ENCODE measurements around the gene TAS2R14. TPM values are rescaled to one million over a fixed set of nuclear protein-coding genes. Genes with fewer than 3 reads are reported as not detected.

TAS2R14 gene
- polyA plus RNA-seq, 3 donors: 2.3 to 3.1 (median 2.9) TPM

DNA sequence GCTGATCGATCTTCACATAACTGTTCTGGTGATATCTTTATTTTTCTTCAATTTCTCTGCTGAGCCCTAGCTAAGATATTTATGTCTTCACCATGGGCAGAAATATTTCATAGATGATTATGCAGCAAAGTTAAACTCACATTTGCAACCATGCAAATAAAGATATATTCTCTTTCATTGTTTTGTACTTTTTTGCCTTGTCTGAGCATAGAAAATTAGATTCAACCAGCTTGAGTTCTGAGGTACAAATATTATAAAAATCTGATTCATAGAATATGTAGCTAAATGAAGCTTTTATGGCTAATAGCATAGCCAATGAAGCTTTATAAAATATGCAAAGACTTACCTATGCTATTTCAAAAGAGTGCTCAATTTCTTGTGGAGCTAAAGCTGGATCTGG is 29.6 kb downstream of the TAS2R14 start, which contains the start of gene TAS2R13:
TAS2R13 (minus strand) TSS at position 101 of the 400 bp plus-strand sequence. CDS start 264 bp downstream, outside the sequence.
- DNase-seq (ENCODE audit: low read depth in 3 of 3, low spot score in 2 of 3): no peak

DNA sequence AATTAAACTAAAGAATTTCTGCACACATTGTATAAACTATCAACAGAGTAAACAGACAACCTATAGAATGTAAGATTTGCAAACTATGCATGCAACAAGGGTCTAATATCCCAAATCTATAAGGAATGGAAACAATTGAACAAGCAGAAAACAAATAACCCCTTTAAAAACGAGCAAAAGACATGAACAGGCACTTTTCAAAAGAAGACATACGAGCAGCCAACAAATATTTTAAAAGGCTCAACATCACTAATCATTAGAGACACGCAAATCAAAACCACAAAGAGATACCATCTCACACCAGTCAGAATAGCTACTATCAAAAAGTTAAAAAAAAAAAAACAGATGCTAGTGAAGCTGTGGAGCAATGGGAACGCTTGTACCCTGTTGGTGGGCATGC is 34.4 kb downstream of the TAS2R14 start:
- DNase-seq (ENCODE audit: low read depth in 3 of 3, low spot score in 2 of 3): no peak

- DNase-seq (ENCODE audit: low read depth in 3 of 3, low spot score in 2 of 3): no peak
Measured at GRCh38 chr12:10901427-10901826, 37.6 kb downstream of the TAS2R14 start.

- no peak for DNase-seq (ENCODE audit: low read depth in 3 of 3, low spot score in 2 of 3)
Measured at GRCh38 chr12:10900972-10901371, 38.1 kb downstream of the TAS2R14 start.

GRCh38 chr12:10900530-10900929 is 38.5 kb downstream of the TAS2R14 start:
- DNase-seq (ENCODE audit: low read depth in 3 of 3, low spot score in 2 of 3): no peak

- DNase-seq (ENCODE audit: low read depth in 3 of 3, low spot score in 2 of 3): no peak
Measured at GRCh38 chr12:10896854-10897253, 42.2 kb downstream of the TAS2R14 start.

DNA sequence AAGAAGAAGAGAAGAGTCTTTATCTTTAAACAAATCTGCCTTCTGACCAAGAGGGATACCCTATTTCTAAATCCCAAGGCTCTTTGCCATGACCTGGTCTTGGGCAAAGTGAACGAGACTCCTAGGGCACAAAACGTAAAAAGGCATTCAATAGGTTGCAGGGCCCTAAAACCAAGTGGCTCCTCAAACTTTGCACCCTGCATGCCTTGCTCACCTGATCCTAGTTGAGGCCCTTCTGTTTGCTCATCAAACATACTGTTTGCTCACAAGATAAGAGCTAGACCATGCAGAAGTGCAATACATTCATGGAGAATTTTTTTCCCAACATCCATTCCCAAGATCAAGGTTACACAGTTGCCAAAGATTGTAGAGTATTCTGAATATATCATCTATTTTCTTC is 47.1 kb downstream of the TAS2R14 start:
- DNase-seq (ENCODE audit: low read depth in 3 of 3, low spot score in 2 of 3): no peak

GRCh38 chr12:10889226-10889625 is 49.8 kb downstream of the TAS2R14 start:
- no peak for DNase-seq (ENCODE audit: low read depth in 3 of 3, low spot score in 2 of 3)

Other genes with a start within 250 kb of the TAS2R14 start
- gene YBX3, start 215.9 kb downstream of the TAS2R14 start, polyA plus RNA-seq (ENCODE audit: insufficient read length in 3 of 3): 100 to 1,000 TPM; 192 to 229 (median 206) TPM
- gene TAS2R7, start 136.6 kb downstream of the TAS2R14 start, polyA plus RNA-seq (ENCODE audit: insufficient read length in 3 of 3): not detected
- gene TAS2R8, start 132.0 kb downstream of the TAS2R14 start, polyA plus RNA-seq (ENCODE audit: insufficient read length in 3 of 3): not detected
- gene TAS2R9, start 129.1 kb downstream of the TAS2R14 start, polyA plus RNA-seq (ENCODE audit: insufficient read length in 3 of 3): not detected
- 1 to 10 TPM in 1 of 3 donors, under 1 TPM in 2; 0.99 to 1.4 (median 1.00) TPM for gene TAS2R10, start 112.9 kb downstream of the TAS2R14 start, polyA plus RNA-seq (ENCODE audit: insufficient read length in 3 of 3)
- gene PRR4, start 89.8 kb downstream of the TAS2R14 start, polyA plus RNA-seq (ENCODE audit: insufficient read length in 3 of 3): 1 to 10 TPM; 5.6 to 7.8 (median 5.9) TPM
- gene PRH1, start 55.0 kb downstream of the TAS2R14 start, polyA plus RNA-seq (ENCODE audit: insufficient read length in 3 of 3): 10 to 100 TPM; 11.6 to 16.9 (median 15.9) TPM
- gene TAS2R13, start 29.7 kb downstream of the TAS2R14 start, polyA plus RNA-seq (ENCODE audit: insufficient read length in 3 of 3): under 1 TPM in 2 of 3 donors, not detected in 1; 0.10 TPM
- gene PRH2, start 10.0 kb downstream of the TAS2R14 start, polyA plus RNA-seq (ENCODE audit: insufficient read length in 3 of 3): under 1 TPM; 0.28 to 0.64 (median 0.48) TPM
- not detected for gene TAS2R50, start 47.6 kb upstream of the TAS2R14 start, polyA plus RNA-seq (ENCODE audit: insufficient read length in 3 of 3)
- gene TAS2R20, start 59.0 kb upstream of the TAS2R14 start, polyA plus RNA-seq (ENCODE audit: insufficient read length in 3 of 3): 1 to 10 TPM in 2 of 3 donors, under 1 TPM in 1; 0.89 to 1.2 (median 1.1) TPM
- 1 to 10 TPM in 2 of 3 donors, under 1 TPM in 1; 0.94 to 1.8 (median 1.2) TPM for gene TAS2R19, start 83.4 kb upstream of the TAS2R14 start, polyA plus RNA-seq (ENCODE audit: insufficient read length in 3 of 3)
- 1 to 10 TPM; 1.0 to 2.1 (median 1.1) TPM for gene TAS2R31, start 92.1 kb upstream of the TAS2R14 start, polyA plus RNA-seq (ENCODE audit: insufficient read length in 3 of 3)
- not detected for gene TAS2R46, start 123.0 kb upstream of the TAS2R14 start, polyA plus RNA-seq (ENCODE audit: insufficient read length in 3 of 3)
- gene TAS2R43, start 153.1 kb upstream of the TAS2R14 start, polyA plus RNA-seq (ENCODE audit: insufficient read length in 3 of 3): under 1 TPM in 2 of 3 donors, not detected in 1; 0.21 to 0.36 TPM
- gene TAS2R30, start 195.4 kb upstream of the TAS2R14 start, polyA plus RNA-seq (ENCODE audit: insufficient read length in 3 of 3): under 1 TPM; 0.15 to 0.27 (median 0.21) TPM
- gene SMIM10L1, start 231.9 kb upstream of the TAS2R14 start, polyA plus RNA-seq (ENCODE audit: insufficient read length in 3 of 3): 10 to 100 TPM; 19.1 to 19.3 (median 19.2) TPM
- not detected for gene TAS2R42, start 247.7 kb upstream of the TAS2R14 start, polyA plus RNA-seq (ENCODE audit: insufficient read length in 3 of 3)